HepG2 (cell line): ENCODE measurements around the gene NELFB. TPM values are rescaled to one million over a fixed set of nuclear protein-coding genes. Genes with fewer than 3 reads are reported as not detected.
A peak's percentile ranks its signal among the peaks of the same experiment; 100 is the strongest.

Source experiments
- AGO1 ChIP-seq: fragments of 200-400 bp; formaldehyde crosslinking; IDR thresholded peaks from 2 replicates; pipeline ENCODE4 v1.6.1; 2017; ENCODE audit warnings: mild to moderate bottlenecking, low read depth, low read length, moderate library complexity; ENCODE audit not compliant: poor library complexity, severe bottlenecking
- AKAP8 ChIP-seq: sonication (generic); formaldehyde crosslinking; IDR thresholded peaks from 2 replicates; pipeline ENCODE4 v1.5.1; 2020; ENCODE audit warnings: mild to moderate bottlenecking, missing genetic modification reagents
- GTF3A ChIP-seq: sonication (generic); formaldehyde crosslinking; conservative IDR thresholded peaks from 2 replicates; pipeline ENCODE4 v1.4.0; 2020; ENCODE audit warnings: mild to moderate bottlenecking, missing genetic modification reagents
- SIN3A ChIP-seq: IDR thresholded peaks from 2 replicates; pipeline ENCODE4 v1.6.1; 2011; ENCODE audit warnings: low read depth, mild to moderate bottlenecking, control low read depth, low read length, borderline replicate concordance
- TEAD3 ChIP-seq: optimal IDR thresholded peaks from 2 replicates; pipeline ENCODE3; 2016; ENCODE audit warnings: borderline replicate concordance
- ZNF101 ChIP-seq: sonication (generic); formaldehyde crosslinking; IDR thresholded peaks from 2 replicates; pipeline ENCODE4 v1.4.0; 2020; ENCODE audit warnings: mild to moderate bottlenecking, low read depth, missing genetic modification reagents, borderline replicate concordance
- ZNF235 ChIP-seq: sonication (generic); formaldehyde crosslinking; IDR thresholded peaks from 2 replicates; pipeline ENCODE4 v1.8.1; 2023; ENCODE audit warnings: mild to moderate bottlenecking, missing genetic modification reagents, borderline replicate concordance
- ZNF318 ChIP-seq: sonication (generic); formaldehyde crosslinking; IDR thresholded peaks from 2 replicates; pipeline ENCODE4 v1.4.0; 2020; ENCODE audit warnings: mild to moderate bottlenecking, missing genetic modification reagents
- ZNF331 ChIP-seq: sonication (generic); formaldehyde crosslinking; IDR thresholded peaks from 2 replicates; pipeline ENCODE4 v1.4.0; 2020; ENCODE audit warnings: missing genetic modification reagents
- ZNF512B ChIP-seq: sonication (generic); formaldehyde crosslinking; IDR thresholded peaks from 2 replicates; pipeline ENCODE4 v1.5.1; 2020; ENCODE audit warnings: missing genetic modification reagents, mild to moderate bottlenecking, borderline replicate concordance
- polyA plus RNA-seq, 8 experiments: library from polyadenylated mRNA; depleted of rRNA in 3 of 8; stranded (reverse) in 7 of 8; unstranded in 1 of 8; fragments of >200 nt; fragmentation: Illumina TruSeq in 4 of 8; extraction: Trizol in 4 of 8; gene quantifications; 2 replicates each; pipeline versions ENCODE4 v1.2.1 to v1.2.3, GENCODE V29; 2011 to 2016; ENCODE audit warnings: low read depth in 4 of 8, missing spikeins in 1 of 8, mixed read lengths in 1 of 8; ENCODE audit not compliant: insufficient read depth in 1 of 8
- total RNA-seq, 5 experiments: library from RNA; depleted of rRNA; stranded (reverse); fragments of >200 nt; fragmentation: Illumina TruSeq; extraction: Trizol; gene quantifications; 2 replicates each; pipeline ENCODE4 v1.2.3, GENCODE V29; 2016; ENCODE audit warnings: low read depth in 1 of 5
- TF ChIP-seq, protein P1 (sequence below): sonication (generic); formaldehyde crosslinking; IDR thresholded peaks from 2 replicates; pipeline ENCODE4 v1.8.1; 2023; ENCODE audit warnings: missing genetic modification reagents, inconsistent platforms, borderline replicate concordance

NELFB gene
- total and polyA plus RNA-seq, 2 of the 13 experiments (the other 11 are each of a cell fraction or from before 2014, with no cell fraction given): 26.5 to 45.8 TPM

DNA sequence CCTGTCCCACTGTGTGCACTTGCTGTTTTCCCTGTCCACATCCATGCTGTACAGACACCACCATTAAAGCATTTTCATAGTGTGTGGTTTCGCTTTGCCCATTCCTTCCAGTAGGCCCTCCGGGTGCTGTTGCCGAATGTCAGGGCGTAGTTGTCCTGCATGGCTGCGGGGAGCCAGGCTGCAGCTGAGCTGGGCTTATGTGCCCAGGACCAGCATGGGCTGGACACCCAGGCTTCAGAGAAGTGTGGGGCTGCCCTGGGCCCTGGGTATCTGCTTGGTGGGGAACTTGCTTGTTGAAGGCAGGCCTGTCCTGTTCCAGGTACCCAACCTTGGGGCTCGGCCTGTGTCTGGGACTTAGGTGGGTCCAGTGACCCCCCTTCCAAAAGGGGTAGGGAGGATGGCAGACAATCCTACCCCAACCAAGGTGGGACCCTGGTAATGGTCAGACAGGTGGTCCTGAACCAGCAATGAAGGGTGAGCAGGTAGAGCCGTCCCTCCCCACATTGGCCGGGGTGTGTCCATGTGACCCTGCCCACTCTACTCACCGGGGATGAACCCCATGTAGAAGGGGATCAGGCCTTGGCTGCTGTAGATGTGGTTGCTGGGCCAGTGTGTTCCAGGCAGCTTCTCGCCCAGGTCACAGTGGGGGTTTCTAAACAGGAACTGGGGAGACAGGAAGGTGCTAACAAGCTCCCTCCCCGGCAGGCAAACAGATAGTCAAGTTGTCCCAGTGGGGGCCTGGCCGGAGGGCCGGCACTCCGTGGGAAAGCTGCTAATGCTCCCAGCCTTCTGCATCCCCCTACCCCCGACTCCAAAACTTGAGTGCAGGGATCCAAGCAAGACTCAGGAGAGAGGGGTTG, 11.3 kb upstream of the NELFB start (continued):
- TF ChIP-seq ZNF318 (peak; percentile 83), ZNF235 (CRISPR knock-in tag) (0 out of 2 replicates have a peak, but pooled peaks have one; percentile 38), AGO1 (peak; percentile 96), TEAD3 (peak; percentile 36), SIN3A (0 out of 2 replicates have a peak, but pooled peaks have one; percentile 14), AKAP8 (CRISPR knock-in tag) (peak; percentile 87), ZNF512B (CRISPR knock-in tag) (0 out of 2 replicates have a peak, but pooled peaks have one; percentile 6), ZNF331 (0 out of 2 replicates have a peak, but pooled peaks have one; percentile 7), ZNF101 (CRISPR knock-in tag) (no peak), GTF3A (CRISPR knock-in tag) (0 out of 2 replicates have a peak, but pooled peaks have one; percentile 41)
- TF ChIP-seq, protein P1, sequence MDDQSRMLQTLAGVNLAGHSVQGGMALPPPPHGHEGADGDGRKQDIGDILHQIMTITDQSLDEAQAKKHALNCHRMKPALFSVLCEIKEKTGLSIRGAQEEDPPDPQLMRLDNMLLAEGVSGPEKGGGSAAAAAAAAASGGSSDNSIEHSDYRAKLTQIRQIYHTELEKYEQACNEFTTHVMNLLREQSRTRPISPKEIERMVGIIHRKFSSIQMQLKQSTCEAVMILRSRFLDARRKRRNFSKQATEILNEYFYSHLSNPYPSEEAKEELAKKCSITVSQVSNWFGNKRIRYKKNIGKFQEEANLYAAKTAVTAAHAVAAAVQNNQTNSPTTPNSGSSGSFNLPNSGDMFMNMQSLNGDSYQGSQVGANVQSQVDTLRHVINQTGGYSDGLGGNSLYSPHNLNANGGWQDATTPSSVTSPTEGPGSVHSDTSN: no peak
